DOHH2 (cell line): ENCODE results near the gene DMD.

ENCODE experiments used
- CTCF ChIP-seq: fragments of 200-600 bp; sonication (generic); IDR thresholded peaks from one replicate; pipeline ENCODE4 v1.5.1; 2014; ENCODE audit warnings: antibody characterized with exemption, mild to moderate bottlenecking, low read depth, low read length; ENCODE audit not compliant: poor library complexity, severe bottlenecking
- EZH2phosphoT487 ChIP-seq: fragments of 200-600 bp; sonication (generic); IDR thresholded peaks from 2 replicates; pipeline ENCODE4 v1.6.1; 2017; ENCODE audit warnings: borderline replicate concordance, mild to moderate bottlenecking, antibody characterized with exemption, low read length, moderate library complexity, mixed read lengths

- TF ChIP-seq CTCF (no peak), EZH2phosphoT487 (no peak)
Observed at GRCh38 chrX:31223817-31224216, 1987.5 kb downstream of the DMD start.
